Psoas muscle (tissue), 8 donors: ENCODE results near the gene ADH7. TPM values are rescaled to one million over a fixed set of nuclear protein-coding genes. Genes with fewer than 3 reads are reported as not detected.
A peak's percentile ranks its signal among the peaks of the same experiment; 100 is the strongest.

Experiments
- ATAC-seq, 4 donors: fragments of 200-7000 bp; cut with Tn5 transposase; one replicate each; pipeline ENCODE4 v1.9.1; 2020; ENCODE audit warnings: moderate library complexity in 3 of 4, mild to moderate bottlenecking in 2 of 4
- DNase-seq, 2 donors: peaks; one replicate each; pipeline ENCODE4 v3.0.0-alpha.2; 2020
- H3K27ac ChIP-seq: fragments of 200-600 bp; one replicate; pipeline ENCODE4 v1.8.0; 2022
- H3K27me3 ChIP-seq, 3 donors: fragments of 200-600 bp in 1 of 3; one replicate each; pipeline versions ENCODE4 v1.6.1 to v1.8.0; 2013 to 2022; ENCODE audit warnings: low read length in 2 of 3, mild to moderate bottlenecking in 2 of 3, moderate library complexity in 1 of 3; ENCODE audit not compliant: insufficient read depth in 3 of 3
- H3K36me3 ChIP-seq, 2 donors: fragments of 200-600 bp in 1 of 2; one replicate each; pipeline versions ENCODE4 v1.6.1 to v1.8.0; 2013 to 2022; ENCODE audit warnings: low read depth in 1 of 2, mild to moderate bottlenecking in 1 of 2, moderate library complexity in 1 of 2; ENCODE audit not compliant: insufficient read depth in 1 of 2
- H3K4me1 ChIP-seq: fragments of 200-600 bp; one replicate; pipeline ENCODE4 v1.8.0; 2022
- H3K4me3 ChIP-seq: fragments of 200-600 bp; one replicate; pipeline ENCODE4 v1.8.0; 2022; ENCODE audit warnings: mild to moderate bottlenecking
- H3K9me3 ChIP-seq: fragments of 200-600 bp; one replicate; pipeline ENCODE4 v1.8.0; 2022
- CTCF ChIP-seq: fragments of 200-600 bp; IDR thresholded peaks from one replicate; pipeline ENCODE4 v1.8.0; 2022; ENCODE audit warnings: antibody characterized with exemption
- WGBS, 3 donors: extraction: QIAGEN DNeasy Blood & Tissue Kit; methylation state at CpG; one replicate each; pipeline versions ENCODE4 v1.1.6 to v1.1.7; 2013; 5-methylcytosine and 5-hydroxymethylcytosine counted together
- intact Hi-C, 2 donors: fragments of 100-400 bp; cut with DNase I; formaldehyde crosslinking; loops; one replicate each; pipeline versions ENCODE4 v1.11.0 to v1.14.2; 2022
- polyA plus RNA-seq, 3 donors: library from polyadenylated mRNA; stranded (reverse); fragments of 200-250 nt; gene quantifications; one replicate each; pipeline ENCODE4 v1.2.3, GENCODE V29; 2013
- total RNA-seq, 4 donors: library from RNA; stranded (reverse); fragmentation: NEBNext Ultra II Directional in 2 of 4; extraction: Animal tissue kit (Norgen Biotek cat#: 25700) in 2 of 4; gene quantifications; one replicate each; pipeline versions ENCODE4 v1.2.1 to v1.2.4, GENCODE V29; 2021 to 2023
- donor health status: healthy with polysubstance abuse.
- donor health status: DM: no; HTN: no; CAD: no; lungs with moderate emphysema.
- donor health status: Bipolar disorder and iron deficiency.
- donor health status: healthy.
- donor health status: DM: yes; HTN: yes; CAD: no.
- donor health status: DM: no; HTN: no; CAD: no.
- donor health status: DM: no; HTN: no; CAD: no.
- donor health status: DM: yes; HTN: yes; CAD: no.

ADH7 gene
- total and polyA plus RNA-seq, 7 donors, result not detected

GRCh38 chr4:99389606-99390005 lies 45.5 kb downstream of the ADH7 start:
- Histone ChIP-seq H3K9me3 (peaks cover 13% of the 10 kb centered on the region), H3K4me1 (no peaks in the 10 kb centered on the region), H3K36me3 (no peaks in the 10 kb centered on the region), H3K27ac (no peak overlapping the region), H3K4me3 (no peak overlapping the region), H3K27me3 (no peaks in the 10 kb centered on the region)
- intact Hi-C loops, result no loop called here
- ATAC-seq (no peak), DNase-seq (no peak)
- no peak for TF ChIP-seq CTCF

- ATAC-seq, result peak; percentile 40 to 81 (median 59)
- Histone ChIP-seq H3K27ac (peak overlapping the region; percentile 64), H3K27me3 (no peaks in the 10 kb centered on the region), H3K4me1 (no peaks in the 10 kb centered on the region), H3K36me3 (no peaks in the 10 kb centered on the region), H3K4me3 (no peak overlapping the region), H3K9me3 (peaks cover under 1% of the 10 kb centered on the region)
- WGBS, 3 donors, result 8 to 16% (median 13%) methylated on average over 5 of the region's 5 CpGs
- intact Hi-C loops, result no loop called here
- TF ChIP-seq CTCF, result no peak
- peak; percentile 23 to 51 for DNase-seq
These were observed 51.2 kb downstream of the ADH7 start for GRCh38 chr4:99383833-99384392.

- H3K4me1 ChIP-seq, result no peaks in the 10 kb centered on the region
- DNase-seq (no peak), ATAC-seq (no peak)
- intact Hi-C loops, result no loop called here
- peak overlapping the region; percentile 59 for H3K27ac ChIP-seq
- 46 to 60% (median 52%) methylated on average over 3 of the region's 3 CpGs for whole genome bisulfite sequencing, 3 donors
- TF ChIP-seq CTCF, result no peak
- no peaks in the 10 kb centered on the region for H3K36me3 ChIP-seq
- H3K4me3 ChIP-seq, result no peak overlapping the region
- no peaks in the 10 kb centered on the region for H3K27me3 ChIP-seq
- no peaks in the 10 kb centered on the region for H3K9me3 ChIP-seq
These were observed 51.7 kb downstream of the ADH7 start for GRCh38 chr4:99383399-99383798.

GRCh38 chr4:99382745-99383360 lies 52.3 kb downstream of the ADH7 start:
- Histone ChIP-seq H3K9me3 (no peaks in the 10 kb centered on the region), H3K4me3 (no peak overlapping the region), H3K4me1 (no peaks in the 10 kb centered on the region), H3K36me3 (no peaks in the 10 kb centered on the region), H3K27me3 (no peaks in the 10 kb centered on the region), H3K27ac (peak overlapping the region; percentile 59)
- WGBS, 3 donors, result 13 to 37% (median 19%) methylated on average over 1 of the region's 1 CpG
- no peak for ATAC-seq
- no peak for TF ChIP-seq CTCF
- no peak for DNase-seq
- intact Hi-C loops, result no loop called here
